ENCODE results near the gene PPP3CA. TPM values are rescaled to one million over a fixed set of nuclear protein-coding genes. Genes with fewer than 3 reads are reported as not detected.

Gene PPP3CA
- total and polyA plus RNA-seq, 2 experiments from 2014 or later, result 42.3 to 42.8 TPM

GRCh38 chr4:101290654-101291053 lies 56.7 kb downstream of the PPP3CA start:
- H3F3A ChIP-seq (ENCODE audit: insufficient read depth), result peaks cover 5% of the 10 kb centered on the region; the same call in 1 of the 2 replicates
- H3K9me3 ChIP-seq (ENCODE audit: low read depth), result no peaks in the 10 kb centered on the region
- no peaks in the 10 kb centered on the region for H3K9me2 ChIP-seq (ENCODE audit: insufficient read depth)
- H3K79me2 ChIP-seq (ENCODE audit: insufficient read depth), result peaks cover 94% of the 10 kb centered on the region
- H3K4me2 ChIP-seq (ENCODE audit: unreplicated experiment), result no peak overlapping the region
- H3K4me1 ChIP-seq (ENCODE audit: insufficient read depth), result 0 out of 2 replicates have a peak, but pooled peaks cover 2% of the 10 kb centered on the region
- H2AFZ ChIP-seq, result no peak overlapping the region
- 0 out of 2 replicates have a peak, but pooled peaks cover 8% of the 10 kb centered on the region for H4K20me1 ChIP-seq (ENCODE audit: insufficient read depth)
- in situ Hi-C loops (cut with MboI), result no loop called here
- DNase-seq, result no peak
- H3K4me3 ChIP-seq, result no peak overlapping the region
- no peak overlapping the region for H3K27ac ChIP-seq
- TF ChIP-seq EZH2phosphoT487 (IDR thresholded peaks at IDR 0.05; ENCODE audit: insufficient read depth, low read depth), result no peak
- no peak for TF ChIP-seq EZH2 (IDR thresholded peaks at IDR 0.05; ENCODE audit: insufficient read depth, poor library complexity, severe bottlenecking)
- H3K36me3 ChIP-seq (ENCODE audit: low read depth), result no peaks in the 10 kb centered on the region
- WGBS, 2 experiments (ENCODE audit: low coverage in 1 of 2, low lambda C conversion rate in 2 of 2, missing lambda C conversion rate in 2 of 2), result 78 to 81% methylated on average over 3 of the region's 3 CpGs
- H3K9ac ChIP-seq, result no peak overlapping the region
- H3K27me3 ChIP-seq (replicated peaks; ENCODE audit: insufficient read depth), result no peaks in the 10 kb centered on the region

GRCh38 chr4:101289306-101289705 lies 58.0 kb downstream of the PPP3CA start:
- no peak for DNase-seq
- Histone ChIP-seq H3K4me1 (ENCODE audit: insufficient read depth) (peaks cover 16% of the 10 kb centered on the region), H3K4me3 (no peak overlapping the region), H3K36me3 (ENCODE audit: low read depth) (no peaks in the 10 kb centered on the region), H3K9ac (no peak overlapping the region), H3K9me2 (ENCODE audit: insufficient read depth) (no peaks in the 10 kb centered on the region), H3F3A (ENCODE audit: insufficient read depth) (no peaks in the 10 kb centered on the region), H3K79me2 (ENCODE audit: insufficient read depth) (peaks cover 97% of the 10 kb centered on the region), H3K4me2 (ENCODE audit: unreplicated experiment) (no peak overlapping the region), H4K20me1 (ENCODE audit: insufficient read depth) (0 out of 2 replicates have a peak, but pooled peaks cover 8% of the 10 kb centered on the region), H3K27ac (no peak overlapping the region), H3K27me3 (replicated peaks; ENCODE audit: insufficient read depth) (no peaks in the 10 kb centered on the region), H3K9me3 (ENCODE audit: low read depth) (no peaks in the 10 kb centered on the region), H2AFZ (no peak overlapping the region)
- in situ Hi-C loops (cut with MboI), result no loop called here
- 96 to 97% methylated on average over 2 of the region's 2 CpGs for WGBS, 2 experiments (ENCODE audit: low coverage in 1 of 2, low lambda C conversion rate in 2 of 2, missing lambda C conversion rate in 2 of 2)
- TF ChIP-seq EZH2phosphoT487 (IDR thresholded peaks at IDR 0.05; ENCODE audit: insufficient read depth, low read depth), result no peak
- no peak for TF ChIP-seq EZH2 (IDR thresholded peaks at IDR 0.05; ENCODE audit: insufficient read depth, poor library complexity, severe bottlenecking)

- WGBS, 2 experiments (ENCODE audit: low coverage in 1 of 2, low lambda C conversion rate in 2 of 2, missing lambda C conversion rate in 2 of 2), result 66 to 68% methylated on average over 4 to 6 of the region's 6 CpGs
Observed at GRCh38 chr4:101288365-101289145, 58.8 kb downstream of the PPP3CA start.

GRCh38 chr4:101287324-101287723 lies 60.0 kb downstream of the PPP3CA start:
- Histone ChIP-seq H3K9me3 (ENCODE audit: low read depth) (no peaks in the 10 kb centered on the region), H3K4me1 (ENCODE audit: insufficient read depth) (peaks cover 19% of the 10 kb centered on the region), H3K4me2 (ENCODE audit: unreplicated experiment) (no peak overlapping the region), H3K79me2 (ENCODE audit: insufficient read depth) (peaks cover 100% of the 10 kb centered on the region), H3K9ac (no peak overlapping the region), H3K9me2 (ENCODE audit: insufficient read depth) (no peaks in the 10 kb centered on the region), H3F3A (ENCODE audit: insufficient read depth) (no peaks in the 10 kb centered on the region), H3K27ac (no peak overlapping the region), H3K36me3 (ENCODE audit: low read depth) (no peaks in the 10 kb centered on the region), H3K27me3 (replicated peaks; ENCODE audit: insufficient read depth) (no peaks in the 10 kb centered on the region), H3K4me3 (no peak overlapping the region), H4K20me1 (ENCODE audit: insufficient read depth) (0 out of 2 replicates have a peak, but pooled peaks cover 5% of the 10 kb centered on the region), H2AFZ (no peak overlapping the region)
- in situ Hi-C loops (cut with MboI), result no loop called here
- TF ChIP-seq EZH2phosphoT487 (IDR thresholded peaks at IDR 0.05; ENCODE audit: insufficient read depth, low read depth) (no peak), EZH2 (IDR thresholded peaks at IDR 0.05; ENCODE audit: insufficient read depth, poor library complexity, severe bottlenecking) (no peak)
- no peak for DNase-seq
- 72 to 82% methylated on average over 2 of the region's 2 CpGs for WGBS, 2 experiments (ENCODE audit: low coverage in 1 of 2, low lambda C conversion rate in 2 of 2, missing lambda C conversion rate in 2 of 2)

More at GRCh38 chr4:101288365-101289145, 58.8 kb downstream of the PPP3CA start:
- Histone ChIP-seq H3K9me3 (ENCODE audit: low read depth) (no peaks in the 10 kb centered on the region), H3K9ac (no peak overlapping the region), H3K4me2 (ENCODE audit: unreplicated experiment) (no peak overlapping the region), H3K79me2 (ENCODE audit: insufficient read depth) (peaks cover 97% of the 10 kb centered on the region), H4K20me1 (ENCODE audit: insufficient read depth) (0 out of 2 replicates have a peak, but pooled peaks cover 8% of the 10 kb centered on the region), H3F3A (ENCODE audit: insufficient read depth) (no peaks in the 10 kb centered on the region), H3K27ac (no peak overlapping the region), H3K9me2 (ENCODE audit: insufficient read depth) (no peaks in the 10 kb centered on the region), H3K4me3 (no peak overlapping the region), H2AFZ (no peak overlapping the region), H3K4me1 (ENCODE audit: insufficient read depth) (peaks cover 19% of the 10 kb centered on the region), H3K27me3 (replicated peaks; ENCODE audit: insufficient read depth) (no peaks in the 10 kb centered on the region), H3K36me3 (ENCODE audit: low read depth) (no peaks in the 10 kb centered on the region)
- in situ Hi-C loops (cut with MboI), result no loop called here
- TF ChIP-seq EZH2phosphoT487 (IDR thresholded peaks at IDR 0.05; ENCODE audit: insufficient read depth, low read depth) (no peak), EZH2 (IDR thresholded peaks at IDR 0.05; ENCODE audit: insufficient read depth, poor library complexity, severe bottlenecking) (no peak)
- DNase-seq, result no peak
